Retinal pigment epithelial cell (primary cell): ENCODE measurements around the gene SSTR4.

ENCODE experiments used
- DNase-seq: peaks from one replicate; pipeline ENCODE4 v3.0.0-alpha.2; 2010; ENCODE audit warnings: low read depth
- H3K4me3 ChIP-seq: 2 replicates; pipeline ENCODE4 v1.5.1; 2011; ENCODE audit warnings: mild to moderate bottlenecking, low read length, control low read depth, moderate library complexity
- TF ChIP-seq, protein P1 (sequence below): conservative IDR thresholded peaks from 2 replicates; pipeline ENCODE4 v1.5.1; 2011; ENCODE audit warnings: low read depth, low read length, control low read depth, inconsistent platforms

Gene SSTR4

DNA sequence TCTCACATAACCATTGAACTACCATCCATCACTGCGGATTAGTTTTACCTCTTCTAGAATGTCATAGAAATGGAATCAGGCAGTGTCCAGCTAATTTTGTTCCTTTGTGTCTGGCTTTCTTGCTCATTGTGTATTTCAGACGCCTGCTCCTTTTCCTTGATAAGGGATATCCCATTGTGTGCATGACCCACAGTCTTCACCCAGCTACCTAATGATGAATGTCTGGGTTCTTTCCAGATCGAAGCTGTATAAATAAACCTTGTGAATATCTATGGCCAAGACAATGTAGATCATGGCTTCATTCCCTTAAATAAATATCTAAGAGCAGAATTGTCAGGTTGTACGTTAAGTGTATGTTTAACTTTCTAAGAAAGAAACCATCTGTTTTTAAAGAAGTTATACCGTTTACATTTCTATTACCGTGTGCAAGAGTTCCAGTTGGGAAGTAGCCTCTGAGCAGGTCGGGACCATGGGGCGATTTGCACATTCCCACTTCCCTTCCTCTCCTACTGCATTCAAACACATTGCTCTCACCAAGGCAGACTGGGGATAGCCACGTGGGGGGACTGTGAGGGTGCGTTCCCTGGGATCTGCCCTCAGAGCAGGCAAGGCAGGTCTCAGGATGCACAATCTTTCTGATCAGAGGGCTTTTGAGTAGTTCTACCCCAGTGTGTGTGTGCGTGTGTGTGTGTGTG is 37.9 kb downstream of the SSTR4 start:
- TF ChIP-seq, protein P1, sequence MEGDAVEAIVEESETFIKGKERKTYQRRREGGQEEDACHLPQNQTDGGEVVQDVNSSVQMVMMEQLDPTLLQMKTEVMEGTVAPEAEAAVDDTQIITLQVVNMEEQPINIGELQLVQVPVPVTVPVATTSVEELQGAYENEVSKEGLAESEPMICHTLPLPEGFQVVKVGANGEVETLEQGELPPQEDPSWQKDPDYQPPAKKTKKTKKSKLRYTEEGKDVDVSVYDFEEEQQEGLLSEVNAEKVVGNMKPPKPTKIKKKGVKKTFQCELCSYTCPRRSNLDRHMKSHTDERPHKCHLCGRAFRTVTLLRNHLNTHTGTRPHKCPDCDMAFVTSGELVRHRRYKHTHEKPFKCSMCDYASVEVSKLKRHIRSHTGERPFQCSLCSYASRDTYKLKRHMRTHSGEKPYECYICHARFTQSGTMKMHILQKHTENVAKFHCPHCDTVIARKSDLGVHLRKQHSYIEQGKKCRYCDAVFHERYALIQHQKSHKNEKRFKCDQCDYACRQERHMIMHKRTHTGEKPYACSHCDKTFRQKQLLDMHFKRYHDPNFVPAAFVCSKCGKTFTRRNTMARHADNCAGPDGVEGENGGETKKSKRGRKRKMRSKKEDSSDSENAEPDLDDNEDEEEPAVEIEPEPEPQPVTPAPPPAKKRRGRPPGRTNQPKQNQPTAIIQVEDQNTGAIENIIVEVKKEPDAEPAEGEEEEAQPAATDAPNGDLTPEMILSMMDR = no peak
- H3K4me3 ChIP-seq = no peak overlapping the region
- no peak for DNase-seq

DNA sequence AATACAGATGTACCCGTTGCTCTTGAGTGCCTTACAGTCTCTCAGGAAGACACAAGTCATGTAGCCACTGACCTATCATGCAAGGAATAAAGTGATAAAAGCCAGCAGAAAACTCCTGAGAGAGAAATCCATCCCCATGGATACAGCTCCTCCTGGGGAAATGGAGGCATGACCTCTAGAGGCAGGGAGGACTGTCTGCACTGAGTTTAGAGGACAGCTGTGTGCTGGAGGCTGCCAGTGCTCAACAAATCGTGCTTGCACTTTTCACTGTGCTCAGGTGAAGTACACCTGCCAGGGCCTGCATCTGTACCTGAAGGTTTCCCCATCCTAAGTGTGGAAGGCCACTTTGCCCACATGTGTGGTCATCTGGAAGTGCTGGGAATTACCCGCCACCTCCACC is 38.9 kb downstream of the SSTR4 start:
- TF ChIP-seq, protein P1 = no peak
- H3K4me3 ChIP-seq = no peak overlapping the region
- DNase-seq = no peak

DNA sequence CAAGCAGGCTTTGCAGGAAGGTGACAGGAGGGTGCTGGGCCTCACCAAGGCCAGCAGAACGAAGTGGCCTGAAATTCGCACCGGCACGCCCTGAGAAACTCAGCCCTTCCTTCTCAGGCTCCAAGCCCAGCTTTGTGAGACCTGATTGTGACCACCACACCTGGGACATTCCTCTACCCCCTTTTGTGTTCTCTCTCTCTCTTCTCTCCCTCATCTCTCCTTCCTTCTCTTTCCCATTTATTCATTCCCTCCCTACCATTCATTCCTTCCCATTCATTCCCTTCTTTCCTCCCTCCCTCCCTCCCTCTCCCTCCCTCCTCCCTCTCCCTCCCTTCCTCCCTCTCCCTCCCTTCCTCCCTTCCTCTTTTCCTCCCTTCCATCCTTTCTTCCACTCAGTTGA is 42.2 kb downstream of the SSTR4 start:
- H3K4me3 ChIP-seq = no peak overlapping the region
- TF ChIP-seq, protein P1 = no peak
- no peak for DNase-seq

DNA sequence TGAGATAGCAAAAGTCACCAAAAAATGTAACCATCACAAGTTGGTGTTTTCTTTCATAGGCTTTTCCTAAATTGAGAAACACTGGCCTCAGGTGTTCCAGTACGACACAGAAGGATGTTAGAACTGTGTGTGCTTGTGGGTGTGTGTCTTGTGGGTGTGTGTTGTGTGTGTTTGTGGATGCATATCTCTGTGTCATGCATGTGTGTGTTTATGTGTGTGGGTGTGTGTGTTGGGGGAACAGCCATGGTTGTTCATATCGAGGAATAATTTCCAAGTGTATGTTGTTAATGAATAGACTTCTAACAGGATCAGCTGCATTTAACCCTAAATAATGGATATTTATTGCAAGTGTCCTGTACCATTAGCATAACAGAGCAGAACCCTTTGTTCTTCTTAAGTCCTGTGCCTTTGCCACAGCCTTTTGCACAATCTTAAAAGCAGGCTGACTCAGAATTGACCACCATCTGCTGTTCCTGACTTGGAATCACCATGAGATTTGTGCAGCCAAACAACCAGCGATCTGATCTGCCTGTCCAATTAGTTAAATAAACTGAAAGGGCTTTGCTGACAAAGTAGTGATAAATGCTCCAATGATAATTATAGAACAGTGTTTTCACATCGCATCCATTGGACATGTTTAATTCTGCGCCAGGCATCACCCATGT is 43.4 kb downstream of the SSTR4 start:
- TF ChIP-seq, protein P1 = no peak
- no peak for DNase-seq
- H3K4me3 ChIP-seq = no peak overlapping the region

DNA sequence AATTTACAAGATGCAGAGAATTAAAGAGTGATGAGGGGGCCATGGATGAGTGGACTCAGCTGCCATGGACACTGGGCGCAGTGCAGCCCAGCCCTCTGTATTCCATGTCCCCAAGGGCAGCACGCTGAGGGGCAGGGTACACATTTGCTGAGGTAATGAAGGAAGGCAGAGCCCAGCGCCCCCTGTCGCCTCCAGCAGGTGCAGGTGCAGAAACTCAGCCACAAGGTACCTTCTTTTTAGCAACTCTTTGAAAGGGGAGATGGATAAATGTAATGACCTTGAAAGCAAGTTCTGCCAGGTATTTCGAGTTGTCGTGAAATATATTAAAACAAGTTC is 43.9 kb downstream of the SSTR4 start:
- no peak for DNase-seq
- TF ChIP-seq, protein P1 = peak; percentile 54

DNA sequence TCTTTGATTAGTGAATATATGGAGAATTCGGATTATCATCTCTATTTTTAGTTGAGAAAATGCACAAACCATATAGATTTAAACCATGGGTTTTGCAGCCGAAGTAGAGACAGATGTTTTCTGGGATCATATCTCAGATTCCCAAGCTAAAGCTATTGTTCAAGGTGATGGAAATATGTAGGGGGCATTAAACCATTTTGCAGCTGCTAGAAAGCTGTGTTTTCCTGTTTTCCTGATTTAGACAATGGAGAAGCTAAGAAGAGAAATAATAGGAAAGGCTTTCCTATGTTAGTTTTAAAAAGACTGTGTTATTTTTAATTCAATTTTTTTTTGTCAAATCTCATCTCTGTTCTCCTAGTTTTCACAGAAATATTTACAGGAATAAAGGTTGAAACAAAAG is 44.8 kb downstream of the SSTR4 start:
- TF ChIP-seq, protein P1 = no peak
- DNase-seq = no peak
- no peak overlapping the region for H3K4me3 ChIP-seq

More for the DNA sequence above, 43.9 kb downstream of the SSTR4 start:
- H3K4me3 ChIP-seq = no peak overlapping the region

DNA sequence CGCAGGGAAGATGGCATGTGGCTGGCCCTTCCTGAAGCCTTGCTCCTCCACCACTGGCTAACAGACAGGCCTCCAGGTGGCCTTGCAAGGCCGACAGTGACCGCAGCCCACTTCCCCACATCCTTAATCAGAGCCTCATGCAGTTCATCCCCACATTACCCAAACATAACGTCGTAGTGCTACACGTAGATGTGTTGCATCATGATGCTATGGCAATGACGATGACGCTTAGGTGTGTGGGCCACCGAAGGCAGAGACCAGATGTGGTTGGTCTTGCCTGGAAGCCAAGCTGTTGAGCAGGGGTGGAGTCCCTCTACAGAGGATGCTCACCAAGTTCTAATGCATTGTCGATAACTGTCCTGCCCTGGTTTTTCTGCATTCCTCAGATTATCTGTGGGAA is 45.4 kb downstream of the SSTR4 start:
- TF ChIP-seq, protein P1 = no peak
- no peak for DNase-seq
- no peak overlapping the region for H3K4me3 ChIP-seq
